H9 (cell line): ENCODE data around the gene TMEM184A. TPM values are rescaled to one million over a fixed set of nuclear protein-coding genes. Genes with fewer than 3 reads are reported as not detected.
A peak's percentile ranks its signal among the peaks of the same experiment; 100 is the strongest.

ENCODE experiments used
- DNase-seq: peaks from one replicate; pipeline ENCODE4 v3.0.0-alpha.2; 2017
- H2AFZ ChIP-seq: one replicate; pipeline ENCODE4 v1.6.1; 2013; ENCODE audit warnings: mild to moderate bottlenecking, low read length, control low read depth, moderate library complexity
- H2AK5ac ChIP-seq: 2 replicates; pipeline ENCODE4 v1.6.1; 2013; ENCODE audit warnings: low read length, control low read depth, mixed read lengths; ENCODE audit not compliant: insufficient read length
- H2BK120ac ChIP-seq: one replicate; pipeline ENCODE4 v1.6.1; 2013; ENCODE audit warnings: low read depth, mild to moderate bottlenecking, low read length, control low read depth, inconsistent platforms; ENCODE audit not compliant: poor library complexity, severe bottlenecking
- H2BK12ac ChIP-seq: 2 replicates; pipeline ENCODE4 v1.6.1; 2013; ENCODE audit warnings: low read length, control low read depth, mixed read lengths, low read depth; ENCODE audit not compliant: insufficient read length
- H2BK15ac ChIP-seq: 2 replicates; pipeline ENCODE4 v1.6.1; 2013; ENCODE audit warnings: low read depth, low read length, control low read depth
- H2BK20ac ChIP-seq: one replicate; pipeline ENCODE4 v1.6.1; 2013; ENCODE audit warnings: low read depth, mild to moderate bottlenecking, low read length, control low read depth, inconsistent platforms; ENCODE audit not compliant: poor library complexity, severe bottlenecking
- H2BK5ac ChIP-seq: 2 replicates; pipeline ENCODE4 v1.6.1; 2013; ENCODE audit warnings: low read length, control low read depth, mixed read lengths; ENCODE audit not compliant: insufficient read length
- H3K14ac ChIP-seq: 2 replicates; pipeline ENCODE4 v1.6.1; 2013; ENCODE audit warnings: low read length, control low read depth; ENCODE audit not compliant: insufficient read depth
- H3K18ac ChIP-seq: 2 replicates; pipeline ENCODE4 v1.6.1; 2013; ENCODE audit warnings: low read depth, mild to moderate bottlenecking, mixed read lengths, low read length, control low read depth; ENCODE audit not compliant: insufficient read length
- H3K23ac ChIP-seq: 2 replicates; pipeline ENCODE4 v1.6.1; 2013; ENCODE audit warnings: low read length, control low read depth, mixed read lengths, low read depth; ENCODE audit not compliant: insufficient read length
- H3K23me2 ChIP-seq: 2 replicates; pipeline ENCODE4 v1.6.1; 2013; ENCODE audit warnings: low read depth, mild to moderate bottlenecking, mixed read lengths, low read length, control low read depth; ENCODE audit not compliant: insufficient read length, poor library complexity, severe bottlenecking
- H3K27ac ChIP-seq: 2 replicates; pipeline ENCODE4 v1.5.1; 2013; ENCODE audit warnings: low read length, control low read depth, mixed read lengths, low read depth; ENCODE audit not compliant: insufficient read length
- H3K27me3 ChIP-seq: 2 replicates; pipeline ENCODE4 v1.6.1; 2013; ENCODE audit warnings: low read length, control low read depth, inconsistent platforms; ENCODE audit not compliant: insufficient read depth
- H3K4ac ChIP-seq: 2 replicates; pipeline ENCODE4 v1.6.1; 2013; ENCODE audit warnings: low read depth, mild to moderate bottlenecking, control low read depth, inconsistent platforms, low read length, moderate library complexity
- H3K4me1 ChIP-seq: 2 replicates; pipeline ENCODE4 v1.6.1; 2013; ENCODE audit warnings: low read length, control low read depth, inconsistent platforms; ENCODE audit not compliant: insufficient read depth
- H3K4me2 ChIP-seq: 2 replicates; pipeline ENCODE4 v1.6.1; 2013; ENCODE audit warnings: low read length, control low read depth, mixed read lengths; ENCODE audit not compliant: insufficient read length, insufficient read depth
- H3K56ac ChIP-seq: 2 replicates; pipeline ENCODE4 v1.6.1; 2013; ENCODE audit warnings: low read depth, mild to moderate bottlenecking, mixed read lengths, low read length, control low read depth; ENCODE audit not compliant: insufficient read length
- H3K79me1 ChIP-seq: 2 replicates; pipeline ENCODE4 v1.6.1; 2013; ENCODE audit warnings: low read depth, mild to moderate bottlenecking, moderate library complexity, low read length, control low read depth, inconsistent platforms; ENCODE audit not compliant: insufficient read depth, poor library complexity, severe bottlenecking
- H3K79me2 ChIP-seq: 2 replicates; pipeline ENCODE4 v1.6.1; 2013; ENCODE audit warnings: low read length, control low read depth, inconsistent platforms; ENCODE audit not compliant: insufficient read depth
- H3K9ac ChIP-seq: 2 replicates; pipeline ENCODE4 v1.6.1; 2013; ENCODE audit warnings: low read length, control low read depth, mixed read lengths; ENCODE audit not compliant: insufficient read length; ENCODE audit errors: extremely low read depth
- H3K9me3 ChIP-seq: one replicate; pipeline ENCODE4 v1.6.1; 2013; ENCODE audit warnings: low read depth, low read length, inconsistent platforms; ENCODE audit not compliant: control insufficient read depth
- H3T11ph ChIP-seq: one replicate; pipeline ENCODE4 v1.6.1; 2013; ENCODE audit warnings: mild to moderate bottlenecking, low read length, control low read depth, inconsistent platforms
- H4K20me1 ChIP-seq: one replicate; pipeline ENCODE4 v1.6.1; 2013; ENCODE audit not compliant: control insufficient read depth, insufficient read length, insufficient read depth
- H4K5ac ChIP-seq: 2 replicates; pipeline ENCODE4 v1.6.1; 2013; ENCODE audit warnings: low read depth, mild to moderate bottlenecking, mixed read lengths, low read length, control low read depth; ENCODE audit not compliant: insufficient read length
- H4K8ac ChIP-seq: replicated peaks from 2 replicates; pipeline ENCODE4 v1.6.1; 2013; ENCODE audit warnings: low read length, control low read depth, mixed read lengths, low read depth; ENCODE audit not compliant: insufficient read length
- H4K91ac ChIP-seq: 2 replicates; pipeline ENCODE4 v1.6.1; 2013; ENCODE audit warnings: low read depth, mild to moderate bottlenecking, moderate library complexity, mixed read lengths, low read length, control low read depth; ENCODE audit not compliant: insufficient read length
- H3K27ac Mint-ChIP-seq, 3 experiments: 2 replicates in 2 of 3; 3 replicates in 1 of 3; pipeline ENCODE4 v1.8.0; 2020 to 2021; ENCODE audit warnings: mixed read lengths in 3 of 3, mild to moderate bottlenecking in 1 of 3, moderate library complexity in 1 of 3
- H3K27me3 Mint-ChIP-seq: 2 replicates; pipeline ENCODE4 v1.8.0; 2021; ENCODE audit warnings: low read depth, mild to moderate bottlenecking, moderate library complexity, mixed read lengths
- H3K36me3 Mint-ChIP-seq, 3 experiments: 2 replicates in 2 of 3; 3 replicates in 1 of 3; pipeline ENCODE4 v1.8.0; 2020 to 2021; ENCODE audit warnings: low read depth in 3 of 3, mixed read lengths in 3 of 3; ENCODE audit not compliant: insufficient read depth in 1 of 3
- H3K4me1 Mint-ChIP-seq, 2 experiments: 2 replicates each; pipeline ENCODE4 v1.8.0; 2020; ENCODE audit warnings: mixed read lengths in 2 of 2
- H3K4me3 Mint-ChIP-seq, 2 experiments: 2 replicates in 1 of 2; 3 replicates in 1 of 2; pipeline ENCODE4 v1.8.0; 2020 to 2021; ENCODE audit warnings: mild to moderate bottlenecking in 2 of 2, mixed read lengths in 2 of 2, moderate library complexity in 1 of 2
- H3K9me3 Mint-ChIP-seq, 2 experiments: 2 replicates in 1 of 2; 3 replicates in 1 of 2; pipeline ENCODE4 v1.8.0; 2020; ENCODE audit warnings: mild to moderate bottlenecking in 2 of 2, mixed read lengths in 2 of 2, moderate library complexity in 1 of 2
- CTCF ChIP-seq: fragments of 200-600 bp; sonication (generic); conservative IDR thresholded peaks from 3 replicates; pipeline ENCODE4 v1.8.0; 2021; ENCODE audit warnings: antibody characterized with exemption, mild to moderate bottlenecking
- WGBS: extraction: QIAGEN DNeasy Blood & Tissue Kit; methylation state at CpG from one replicate; pipeline ENCODE4 v1.1.7; 2013; ENCODE audit warnings: missing lambda C conversion rate, low lambda C conversion rate, mixed read lengths; ENCODE audit not compliant: insufficient read length; ENCODE audit errors: extremely low coverage; 5-methylcytosine and 5-hydroxymethylcytosine counted together
- total RNA-seq: library from RNA; stranded (reverse); gene quantifications from 2 replicates; pipeline ENCODE4 v1.2.1, GENCODE V29; 2021

The TMEM184A gene
- total RNA-seq, 1 experiment from 2014 or later = 1.3 TPM

- Histone ChIP-seq H3K4me2 (no peak overlapping the region), H2BK15ac (no peak overlapping the region), H2AK5ac (no peak overlapping the region), H3T11ph (peak overlapping the region; percentile 86), H2BK5ac (peak overlapping the region; percentile 59), H3K4me1 (peaks cover 8% of the 10 kb centered on the region; the same call in 1 of the 2 replicates), H3K14ac (peak overlapping the region; percentile 67; the same call in 1 of the 2 replicates), H2BK20ac (no peak overlapping the region), H3K9ac (no peak overlapping the region), H3K18ac (peak overlapping the region; percentile 94), H3K4ac (peak overlapping the region; percentile 47; the same call in 1 of the 2 replicates), H3K23ac (no peak overlapping the region), H4K20me1 (no peaks in the 10 kb centered on the region), H3K56ac (no peak overlapping the region), H3K79me2 (no peaks in the 10 kb centered on the region), H2AFZ (no peak overlapping the region), H4K8ac (no peak overlapping the region), H3K9me3 (no peaks in the 10 kb centered on the region), H3K79me1 (no peaks in the 10 kb centered on the region), H4K5ac (peak overlapping the region; percentile 47), H2BK120ac (peak overlapping the region; percentile 100), H3K27ac (peak overlapping the region; percentile 77), H3K23me2 (no peaks in the 10 kb centered on the region), H3K27me3 (no peaks in the 10 kb centered on the region), H4K91ac (peak overlapping the region; percentile 86), H2BK12ac (no peak overlapping the region)
- Mint-ChIP-seq H3K9me3 (peaks cover 8 to 12% of the 10 kb centered on the region in 2 experiments), H3K4me3 (no peak overlapping the region), H3K4me1 (peaks cover 34% of the 10 kb centered on the region in 2 experiments), H3K27me3 (no peaks in the 10 kb centered on the region; the same call in 1 of the 2 replicates), H3K27ac (peak overlapping the region; percentile 60 to 85 (median 72); a peak in 5 of 7 replicates), H3K36me3 (peaks cover 7 to 18% (median 12%) of the 10 kb centered on the region in 3 experiments)
- DNase-seq = peak; percentile 92
- no peak for TF ChIP-seq CTCF
- WGBS = no CpG with 5 or more reads among the region's 15 CpGs
These were observed 20.7 kb upstream of the TMEM184A start for GRCh38 chr7:1576521-1577253.
